Eye (tissue), 1 donor: ENCODE measurements around the gene SCAMP4.
A peak's percentile ranks its signal among the peaks of the same experiment; 100 is the strongest.
"Not testable (repeated sequence)": the region's sequence is repeated elsewhere in the genome, so short reads cannot be mapped to it uniquely, and the experiment has no call there.

Source experiments
- DNase-seq: peaks from one replicate; pipeline ENCODE4 v3.0.0-alpha.2; 2015

SCAMP4 gene

DNA sequence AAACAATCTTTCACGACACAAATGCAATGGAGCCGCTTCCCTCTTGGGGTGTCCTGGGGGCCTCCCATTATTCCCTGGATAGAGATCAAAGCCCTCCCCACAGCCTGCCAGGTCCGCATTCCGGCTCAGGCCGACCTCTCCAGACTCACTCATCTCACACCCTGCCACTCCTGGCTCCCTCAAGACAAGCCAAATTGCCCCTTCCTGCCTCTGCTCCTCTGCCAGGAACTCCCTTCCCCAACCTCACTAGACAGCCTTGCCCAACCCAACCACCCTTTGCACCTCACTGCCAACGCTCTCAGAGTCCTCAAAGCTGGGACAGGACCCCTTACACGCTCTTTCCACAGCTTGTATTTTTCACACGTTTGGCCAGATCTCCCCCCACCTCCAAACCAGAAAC lies 21.4 kb upstream of the SCAMP4 start:
- DNase-seq = no peak

DNA sequence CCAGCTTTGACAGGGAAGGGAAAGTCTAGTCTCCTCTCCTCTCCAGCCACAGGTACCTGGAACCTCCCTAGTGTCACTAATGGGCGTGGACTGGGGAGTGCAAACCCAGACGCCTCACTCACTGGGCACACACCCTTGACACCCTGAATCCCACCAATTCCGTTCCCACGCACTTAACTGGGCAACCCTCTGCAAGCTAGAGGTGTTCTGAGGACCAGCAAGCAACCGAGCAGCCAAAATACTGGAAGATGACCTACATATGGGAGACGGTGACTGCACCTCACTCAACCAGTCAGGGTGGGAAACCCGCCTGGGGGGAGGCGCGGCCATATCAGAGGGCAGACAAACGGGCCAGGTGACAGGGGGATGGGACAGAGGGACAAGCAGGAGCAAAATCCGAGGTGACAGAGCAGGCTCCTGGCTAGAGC lies 20.9 kb upstream of the SCAMP4 start:
- DNase-seq = peak; percentile 5

DNA sequence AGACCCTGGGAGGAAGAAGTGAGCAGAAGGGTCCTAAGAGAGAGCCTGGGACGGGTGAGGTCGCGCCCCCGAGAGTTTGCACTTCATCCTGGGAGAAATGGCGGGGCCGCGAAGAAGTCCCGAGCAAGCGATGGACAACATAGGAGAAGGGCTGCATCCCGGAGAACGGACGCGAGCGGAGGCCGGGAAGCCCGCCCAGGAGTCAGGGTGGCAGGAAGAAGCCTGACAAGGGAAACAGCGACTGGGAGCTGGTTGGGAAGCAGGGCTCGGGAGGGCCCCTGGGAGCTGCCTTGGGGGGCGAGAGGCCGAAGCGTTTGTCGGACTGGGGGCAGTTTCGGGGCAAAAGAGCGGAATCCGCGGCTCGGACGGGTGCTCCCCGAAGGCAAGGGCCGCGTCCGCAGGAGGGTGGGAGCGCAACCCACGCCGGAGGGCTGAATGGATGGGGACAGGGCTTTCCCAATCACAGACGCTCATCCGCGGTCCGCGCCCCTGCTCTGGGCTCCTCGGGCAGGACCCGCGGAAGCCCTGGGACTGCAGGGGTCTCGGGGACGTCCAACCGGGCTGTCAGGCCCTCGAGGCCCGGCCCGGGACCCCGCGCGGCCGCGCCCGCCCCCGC lies 20.4 kb upstream of the SCAMP4 start:
- peak; percentile 42 for DNase-seq

DNA sequence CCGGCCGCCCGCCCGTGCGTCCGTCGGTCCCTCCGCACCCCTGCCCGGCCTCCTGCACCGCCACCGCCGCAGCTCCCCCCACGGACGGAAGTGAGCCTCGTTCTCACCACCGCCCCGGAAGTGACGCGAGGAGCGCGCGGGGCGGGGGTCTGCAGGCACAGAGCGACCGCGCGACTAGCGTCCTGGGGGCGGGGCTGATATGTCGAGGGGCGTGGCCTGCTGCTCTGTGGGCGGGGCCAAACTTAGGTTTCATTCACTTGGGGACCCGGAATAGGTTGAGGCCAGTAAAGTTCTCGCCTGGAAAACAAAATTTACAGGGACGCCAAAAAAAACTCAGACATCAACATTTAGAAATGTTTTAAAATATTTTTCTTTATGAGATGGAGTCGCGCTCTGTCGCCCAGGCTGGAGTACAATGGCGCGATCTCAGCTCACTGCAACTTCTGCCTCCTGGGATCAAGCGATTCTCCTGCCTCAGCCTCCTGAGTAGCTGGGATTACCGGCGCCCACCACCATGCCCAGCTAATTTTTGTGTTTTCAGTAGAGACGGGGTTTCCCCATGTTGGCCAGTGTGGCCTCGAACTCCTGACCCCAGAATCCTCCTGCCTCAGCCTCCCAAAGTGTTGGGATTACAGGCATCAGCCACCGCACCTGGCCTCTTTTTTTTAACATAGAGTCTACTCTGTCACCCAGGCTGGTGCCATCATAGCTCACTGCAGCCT lies 19.6 kb upstream of the SCAMP4 start, which contains the start of gene ABHD17A:
Gene ABHD17A (minus strand): TSS at position 99 of the 722 bp plus-strand sequence. CDS start 3,930 bp downstream, outside the sequence.
- DNase-seq = peak; percentile 96

DNA sequence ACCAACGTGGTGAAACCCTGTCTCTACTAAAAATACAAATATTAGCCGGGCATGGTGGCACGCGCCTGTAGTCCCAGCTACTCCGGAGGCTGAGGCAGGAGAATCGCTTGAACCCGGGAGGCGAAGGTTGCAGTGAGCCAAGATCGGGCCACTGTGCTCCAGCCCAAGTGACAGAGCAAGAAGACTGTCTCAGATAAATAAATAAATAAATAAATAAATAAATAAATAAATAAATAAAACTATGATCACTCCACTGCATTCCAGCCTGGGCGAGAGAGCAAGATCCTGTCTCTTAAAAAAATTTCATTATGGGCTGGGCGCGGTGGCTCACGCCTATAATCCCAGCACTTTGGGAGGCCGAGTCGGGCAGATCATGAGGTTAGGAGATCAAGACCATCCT lies 18.8 kb upstream of the SCAMP4 start:
- DNase-seq = not testable (repeated sequence)

DNA sequence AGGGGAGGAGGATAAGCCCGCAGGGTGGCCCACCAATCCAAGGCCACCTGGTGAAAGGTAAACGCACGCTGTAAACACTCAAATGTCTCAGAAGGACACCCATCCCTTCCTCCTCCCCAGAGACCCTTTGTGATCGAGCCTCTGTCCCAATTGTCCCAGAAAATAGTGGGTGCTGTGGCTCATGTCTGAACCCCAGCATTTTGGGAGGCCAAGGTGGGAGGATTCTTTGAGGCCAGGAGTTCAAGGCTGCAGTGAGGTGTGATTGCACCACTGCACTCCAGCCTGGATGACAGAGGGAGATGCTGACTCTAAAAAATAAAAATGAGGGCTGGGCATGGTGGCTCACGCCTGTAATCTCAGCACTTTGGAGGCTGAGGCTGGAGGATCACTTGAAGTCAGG lies 16.8 kb upstream of the SCAMP4 start:
- DNase-seq = no peak

DNA sequence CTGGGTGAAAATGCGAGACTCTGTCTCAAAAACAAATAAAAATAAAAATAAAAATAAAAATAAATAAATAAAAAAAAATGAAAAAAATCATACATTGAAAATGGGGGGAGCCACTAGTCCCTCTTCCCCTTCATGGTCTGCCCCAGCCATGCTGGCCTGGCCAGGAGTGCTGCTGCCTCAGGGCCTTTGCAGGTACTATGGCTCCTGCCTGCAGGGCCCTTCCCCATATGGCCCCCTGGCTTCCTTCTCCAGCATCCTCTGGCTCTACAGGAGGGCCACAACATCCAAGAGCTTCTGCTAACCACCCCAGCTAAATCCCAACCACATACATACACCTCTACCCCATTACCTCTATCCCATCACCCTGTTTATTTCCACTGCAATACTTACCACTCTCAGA lies 15.3 kb upstream of the SCAMP4 start:
- no peak for DNase-seq

DNA sequence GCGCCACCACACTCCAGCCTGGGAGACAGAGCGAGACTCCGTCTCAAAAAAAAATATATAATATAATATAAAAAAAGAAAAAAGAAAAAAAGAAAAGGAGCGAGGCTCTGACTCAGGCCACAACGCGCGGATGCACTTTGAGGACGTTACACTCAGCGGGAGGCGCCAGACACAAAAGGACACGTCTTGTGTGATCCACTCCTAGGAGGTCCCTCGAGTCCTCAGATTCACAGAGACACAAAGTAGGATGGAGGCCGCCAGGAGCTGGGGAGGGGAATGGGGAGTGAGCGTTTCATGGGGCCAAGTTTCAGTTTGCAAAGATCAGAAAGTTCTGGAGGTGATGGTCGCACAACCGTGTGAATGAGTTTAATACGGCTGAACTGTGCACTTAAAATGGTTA lies 11.4 kb upstream of the SCAMP4 start:
- DNase-seq = no peak

DNA sequence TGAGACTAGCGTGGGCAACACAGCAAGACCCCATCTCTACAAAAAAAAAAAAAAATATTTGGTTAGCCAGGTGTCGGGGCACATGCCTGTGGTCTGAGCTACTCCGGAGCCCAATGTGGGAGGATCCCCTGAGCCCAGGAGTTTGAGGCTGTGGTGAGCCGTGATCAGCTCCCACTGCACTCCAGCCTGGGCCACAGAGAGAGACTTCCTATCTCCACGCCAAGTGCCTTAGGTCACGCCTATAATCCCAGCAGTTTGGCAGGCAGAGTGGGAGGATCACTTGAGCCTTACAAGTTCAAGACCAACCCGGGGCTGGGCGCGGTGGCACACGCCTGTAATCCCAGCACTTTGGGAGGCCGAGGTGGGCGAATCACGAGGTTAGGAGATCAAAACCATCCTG lies 8.7 kb upstream of the SCAMP4 start:
- DNase-seq = no peak

DNA sequence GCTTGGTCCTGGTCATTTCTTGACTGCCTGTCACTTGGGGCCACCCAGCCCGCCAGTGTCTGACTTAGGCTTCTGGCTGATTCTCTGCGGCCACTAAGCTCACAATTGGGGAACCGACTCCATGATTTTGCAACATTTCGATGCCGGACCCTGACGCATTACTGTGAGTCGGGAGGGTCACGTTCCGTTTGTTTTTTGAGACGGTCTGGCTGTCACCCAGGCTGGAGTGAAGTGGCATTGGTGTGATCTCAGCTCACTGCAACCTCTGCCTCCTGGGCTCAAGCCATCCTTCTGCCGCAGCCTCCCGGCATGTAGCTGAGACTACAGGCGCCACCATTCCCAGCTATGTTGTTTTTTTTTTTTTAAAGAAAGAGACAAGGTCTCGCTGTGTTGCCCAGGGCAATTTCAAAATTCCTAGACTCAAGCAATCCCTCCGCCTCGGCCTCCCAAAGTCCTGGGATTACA lies 3.2 kb upstream of the SCAMP4 start:
- no peak for DNase-seq

DNA sequence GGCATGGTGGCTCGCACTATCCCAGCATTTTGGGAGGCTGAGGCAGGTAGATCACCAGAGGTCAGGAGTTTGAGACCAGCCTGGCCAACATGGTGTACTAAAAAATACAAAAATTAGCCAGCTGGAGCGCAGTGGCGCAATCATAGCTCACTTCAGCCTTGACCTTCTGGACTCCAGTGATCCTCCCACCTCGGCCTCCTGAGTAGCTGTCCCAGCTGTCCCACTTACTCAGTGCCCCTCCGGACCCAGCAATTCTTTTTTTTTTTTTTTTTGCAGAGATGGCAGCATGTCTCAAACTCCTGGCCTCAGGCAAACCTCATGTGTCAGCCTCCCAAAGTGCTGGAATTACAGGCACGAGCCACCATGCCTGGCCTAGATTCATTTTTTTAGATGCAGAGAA lies 2.3 kb upstream of the SCAMP4 start:
- DNase-seq = no peak

DNA sequence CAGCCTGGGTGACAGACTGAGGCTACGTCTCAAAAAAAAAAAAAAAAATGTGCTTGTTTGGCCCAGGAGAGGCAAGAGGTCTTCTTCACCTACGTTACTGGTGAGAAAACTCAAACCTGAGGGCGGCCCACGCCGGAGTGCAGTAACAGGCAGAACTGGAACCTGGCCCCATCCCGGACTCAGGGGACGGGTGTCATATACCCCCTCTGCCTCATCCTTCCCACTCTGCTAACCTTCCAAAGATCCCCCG lies 414 bp upstream of the SCAMP4 start:
- DNase-seq = no peak

DNA sequence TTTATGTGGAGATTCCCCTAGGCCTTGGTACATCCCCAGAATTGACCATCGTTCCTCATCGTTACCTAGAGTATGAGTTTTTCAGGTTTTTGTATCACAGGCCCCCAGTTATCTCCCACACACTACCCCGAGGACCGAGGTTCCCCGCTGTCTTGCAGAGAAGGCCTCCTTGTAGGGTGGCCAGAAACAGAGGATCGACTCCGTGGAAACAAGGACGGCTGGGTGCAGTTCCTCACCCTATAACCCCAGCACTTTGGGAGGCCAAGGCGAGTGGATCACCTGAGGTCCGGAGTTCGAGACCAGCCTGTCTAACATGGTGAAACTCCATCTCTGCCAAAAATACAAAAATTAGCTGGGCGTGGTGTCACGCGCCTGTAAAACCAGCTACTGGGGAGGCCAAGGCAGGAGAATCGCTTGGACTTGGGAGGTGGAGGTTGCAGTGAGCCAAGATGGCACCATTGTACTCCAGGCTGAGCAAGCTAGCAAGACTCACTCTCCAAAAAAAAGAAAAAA lies 720 bp downstream of the SCAMP4 start:
- DNase-seq = no peak

DNA sequence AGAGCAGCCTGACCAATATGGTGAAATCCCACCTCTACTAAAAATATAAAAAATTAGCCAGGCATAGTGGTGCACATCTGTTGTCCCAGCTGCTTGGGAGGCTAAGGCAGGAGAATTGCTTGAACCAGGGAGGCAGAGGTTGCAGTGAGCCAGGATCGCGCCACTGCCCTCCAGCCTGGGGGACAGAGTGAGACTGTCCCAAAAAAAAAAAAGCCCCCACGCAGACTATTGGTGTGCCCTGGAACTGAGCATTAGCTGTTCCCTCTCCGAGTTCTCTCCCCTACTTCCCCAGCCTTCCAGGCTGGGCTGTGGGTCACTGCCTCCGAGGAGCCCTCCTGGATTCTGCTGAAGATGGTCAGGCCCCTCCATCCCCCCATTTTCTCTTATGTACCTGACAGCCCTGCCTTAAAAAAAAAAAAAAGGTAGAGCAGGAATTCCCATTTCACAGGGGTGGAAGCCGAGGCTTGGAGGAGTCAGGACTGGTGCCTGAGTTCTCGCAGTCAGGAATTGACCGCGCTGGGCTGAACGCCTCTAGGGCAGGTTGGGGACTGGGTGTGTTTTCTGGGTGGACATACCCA lies 1.9 kb downstream of the SCAMP4 start:
- DNase-seq = no peak

DNA sequence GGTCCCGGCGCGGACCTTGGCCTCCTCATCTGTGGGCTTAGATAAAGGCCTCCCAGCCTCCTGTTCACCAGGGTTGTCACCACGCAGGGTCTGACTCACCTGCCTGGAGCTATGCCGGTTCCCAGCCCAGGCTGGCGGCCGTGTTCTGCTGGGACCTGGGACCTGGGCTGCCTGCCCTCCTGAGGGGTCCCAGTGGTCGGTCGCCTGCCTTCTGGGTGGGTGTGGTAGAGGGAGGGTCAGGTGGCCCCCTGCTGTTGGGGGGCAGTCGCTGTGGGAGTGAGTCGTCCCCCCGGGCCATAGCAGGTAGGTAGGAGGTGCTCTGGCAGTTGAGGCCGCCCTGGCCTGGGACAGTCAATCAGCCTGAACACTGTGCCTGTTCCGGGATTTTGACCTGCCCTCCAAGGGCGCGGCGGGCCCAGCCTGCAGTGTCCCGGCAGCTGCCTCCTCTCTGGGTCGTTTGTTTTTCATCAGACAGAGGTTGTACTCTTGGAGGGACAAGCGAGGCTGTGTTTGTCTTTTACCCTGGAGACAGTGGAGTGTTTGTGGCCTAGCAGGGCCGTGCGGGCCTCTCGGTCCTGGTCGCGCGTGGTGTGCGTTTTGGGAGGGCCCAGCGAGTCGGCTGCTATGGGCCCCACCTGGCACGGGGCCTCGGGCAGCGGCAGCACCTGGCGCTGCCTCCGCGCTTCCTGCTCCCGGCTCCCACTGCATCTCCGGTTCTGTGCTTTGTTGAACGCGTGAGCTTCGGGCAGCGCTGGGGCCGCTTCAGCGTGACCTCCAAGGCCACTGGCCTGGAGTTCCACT lies 2.6 kb downstream of the SCAMP4 start:
- DNase-seq = no peak

DNA sequence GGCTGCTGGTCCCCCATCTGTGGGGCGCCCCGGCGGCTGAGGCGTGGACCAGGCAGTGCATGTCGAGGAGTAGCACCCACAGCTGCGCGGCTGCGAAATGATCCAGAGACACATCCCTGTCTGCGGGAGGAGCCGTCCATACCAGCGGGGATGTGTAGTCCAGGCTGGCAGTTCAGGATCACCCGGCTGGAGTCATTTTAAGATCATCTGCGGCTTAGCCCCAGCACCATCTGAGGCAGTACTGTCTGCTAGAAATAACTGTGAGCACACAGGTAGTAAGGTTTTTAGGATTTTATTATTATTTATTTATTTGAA lies 3.1 kb downstream of the SCAMP4 start:
- no peak for DNase-seq

DNA sequence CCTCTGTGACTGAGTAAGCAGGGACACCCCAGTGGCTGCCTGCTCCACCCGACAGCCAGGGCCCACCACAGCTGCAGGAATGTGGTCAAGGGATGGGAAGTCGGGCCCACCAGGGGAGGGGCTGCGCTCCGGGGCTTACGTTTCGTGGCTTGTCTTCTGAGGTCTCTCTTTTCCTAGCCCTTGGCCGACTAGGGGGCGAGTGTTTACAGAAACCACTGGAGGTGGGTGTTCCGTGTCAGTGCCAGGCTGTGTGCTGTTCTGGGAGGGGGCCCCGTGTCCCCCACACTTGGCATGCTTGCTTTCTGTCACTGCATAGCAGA lies 4.5 kb downstream of the SCAMP4 start:
- DNase-seq = no peak

DNA sequence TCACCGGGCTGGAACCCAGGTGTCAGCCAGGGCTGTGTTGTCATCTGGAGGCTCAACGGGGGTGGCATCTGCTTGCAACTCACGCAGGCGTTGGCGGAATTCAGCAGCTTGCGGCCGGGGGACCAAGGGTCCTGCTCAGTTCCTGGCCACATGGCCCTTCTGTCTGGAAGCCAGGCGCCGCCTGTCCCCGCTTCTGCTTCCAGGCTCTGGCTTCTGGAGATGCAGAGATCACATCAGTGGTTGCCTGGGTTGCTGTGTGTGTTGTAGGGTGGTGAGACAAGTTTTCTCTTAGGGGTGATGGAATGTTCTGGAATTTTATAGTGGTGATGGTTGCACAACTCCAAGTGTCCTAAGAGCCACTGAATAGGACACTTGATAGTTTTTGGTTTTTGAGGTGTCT lies 5.0 kb downstream of the SCAMP4 start:
- no peak for DNase-seq

DNA sequence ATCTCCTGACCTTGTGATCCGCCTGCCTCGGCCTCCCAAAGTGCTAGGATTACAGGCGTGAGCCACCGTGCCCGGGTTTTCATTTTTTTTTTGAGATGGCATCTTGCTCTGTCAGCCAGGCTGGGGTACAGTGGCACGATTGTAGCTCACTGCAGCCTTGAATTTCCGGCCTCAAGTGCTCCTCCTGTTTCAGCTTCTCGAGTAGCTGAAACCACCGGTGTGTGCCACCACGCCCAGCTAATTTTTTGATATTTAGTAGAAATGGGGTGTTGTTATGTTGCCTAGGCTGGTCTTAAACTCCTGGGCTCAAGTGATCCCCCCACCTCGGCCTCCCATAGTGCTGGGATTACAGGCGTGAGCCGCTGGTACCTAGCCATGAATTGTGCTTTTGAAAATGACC lies 5.9 kb downstream of the SCAMP4 start:
- DNase-seq = no peak

DNA sequence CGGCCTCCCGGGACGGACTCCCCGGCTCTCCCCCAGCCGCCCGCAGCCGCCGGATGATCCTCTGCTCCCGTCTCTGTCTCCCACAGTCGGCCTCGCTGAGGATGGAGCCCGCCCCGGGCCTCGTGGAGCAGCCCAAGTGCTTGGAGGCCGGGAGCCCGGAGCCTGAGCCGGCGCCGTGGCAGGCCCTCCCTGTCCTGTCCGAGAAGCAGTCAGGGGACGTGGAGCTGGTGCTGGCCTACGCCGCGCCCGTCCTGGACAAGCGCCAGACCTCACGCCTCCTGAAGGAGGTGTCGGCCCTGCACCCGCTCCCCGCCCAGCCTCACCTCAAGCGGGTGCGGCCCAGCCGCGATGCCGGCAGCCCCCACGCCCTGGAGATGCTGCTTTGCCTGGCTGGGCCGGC lies 6.8 kb downstream of the SCAMP4 start:
- no peak for DNase-seq

DNA sequence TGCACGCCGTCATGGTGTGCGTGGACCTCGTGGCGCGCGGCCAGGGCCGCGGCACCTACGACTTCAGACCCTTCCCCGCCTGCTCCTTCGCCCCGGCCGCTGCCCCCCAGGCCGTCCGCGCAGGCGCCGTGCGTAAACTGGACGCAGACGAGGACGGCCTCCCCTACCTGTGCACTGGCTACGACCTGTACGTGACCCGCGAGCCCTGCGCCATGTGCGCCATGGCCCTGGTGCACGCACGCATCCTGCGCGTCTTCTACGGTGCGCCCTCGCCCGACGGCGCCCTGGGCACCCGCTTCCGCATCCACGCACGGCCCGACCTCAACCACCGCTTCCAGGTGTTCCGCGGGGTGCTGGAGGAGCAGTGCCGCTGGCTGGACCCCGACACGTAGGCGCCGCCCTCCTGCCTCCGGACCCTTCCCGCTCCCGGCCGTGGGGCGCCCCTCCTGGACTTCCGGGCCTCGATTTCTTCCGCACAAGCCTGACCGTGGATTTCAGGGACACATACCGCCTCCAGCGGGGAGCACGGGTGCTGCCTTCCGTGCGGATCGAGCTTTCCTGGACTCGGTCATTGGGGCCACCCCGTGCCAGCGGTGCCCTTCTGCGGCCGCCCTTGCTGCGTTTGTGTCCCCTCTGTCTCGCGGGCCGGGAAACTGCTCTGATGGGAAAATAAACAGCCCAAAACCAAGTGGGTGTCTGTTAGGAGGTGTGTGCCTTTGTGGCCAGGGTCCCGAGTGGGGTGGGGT lies 7.7 kb downstream of the SCAMP4 start:
- DNase-seq = no peak

DNA sequence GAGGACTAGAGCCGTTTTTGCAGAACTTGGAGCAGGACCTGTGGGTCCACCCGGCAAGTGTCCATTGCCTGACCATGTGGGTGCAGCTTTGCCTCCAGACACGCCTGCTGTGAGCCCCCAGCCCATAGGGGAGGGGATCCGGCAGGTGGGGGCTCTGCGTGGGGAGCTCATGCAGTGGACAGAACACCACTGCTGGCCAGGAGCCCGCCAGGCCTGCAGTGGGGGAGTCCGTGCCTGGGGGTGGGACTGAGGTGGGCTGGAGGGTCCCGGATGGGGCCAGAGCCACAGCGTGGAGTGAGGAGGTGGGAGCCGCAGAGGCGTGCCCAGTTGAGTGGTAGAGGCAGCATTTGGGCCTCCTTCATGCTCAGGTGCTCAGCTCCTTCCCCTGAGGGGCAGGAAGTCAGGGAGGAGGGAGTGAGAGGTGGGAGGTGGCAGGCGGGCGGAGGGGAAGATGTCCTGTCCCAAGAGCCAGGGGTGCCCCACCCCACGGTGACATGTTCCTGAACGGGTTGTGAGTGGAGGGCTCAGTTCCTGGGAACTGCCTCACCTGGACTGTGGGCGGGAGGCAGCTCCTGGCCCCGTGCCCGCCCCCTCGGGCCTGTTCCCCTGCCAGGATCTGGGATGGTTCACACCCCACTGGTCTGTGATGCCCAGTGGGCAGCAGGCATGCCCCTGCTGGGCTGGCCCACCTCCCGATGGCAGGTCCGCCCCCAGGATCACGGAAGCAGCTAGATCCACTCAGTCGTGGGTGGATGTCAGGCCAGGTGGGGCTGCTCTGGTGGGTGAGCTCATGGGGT lies 8.8 kb downstream of the SCAMP4 start:
- DNase-seq = no peak
